ENCODE data around the gene PFN3.
"Not testable (repeated sequence)": the region's sequence is repeated elsewhere in the genome, so short reads cannot be mapped to it uniquely, and the experiment has no call there.

Gene PFN3

GRCh38 chr5:177361418-177362291, 38.8 kb downstream of the PFN3 start:
- no peak for DNase-seq (ENCODE audit: low read depth in 2 of 2)

- not testable (repeated sequence) for DNase-seq (ENCODE audit: low read depth in 2 of 2)
Observed at GRCh38 chr5:177360740-177361139, 39.7 kb downstream of the PFN3 start.

- no peak for DNase-seq (ENCODE audit: low read depth in 2 of 2)
Observed at GRCh38 chr5:177359860-177360259, 40.6 kb downstream of the PFN3 start.

- DNase-seq (ENCODE audit: low read depth in 2 of 2), result no peak
Observed at GRCh38 chr5:177359451-177359851, 41.0 kb downstream of the PFN3 start.

GRCh38 chr5:177358370-177358819, 42.1 kb downstream of the PFN3 start:
- no peak for DNase-seq (ENCODE audit: low read depth in 2 of 2)

- peak; percentile 40 to 51 for DNase-seq (ENCODE audit: low read depth in 2 of 2)
Observed at GRCh38 chr5:177357459-177358351, 42.8 kb downstream of the PFN3 start, which contains the start of gene RGS14. Gene RGS14 (plus strand): TSS chr5:177357924. CDS start chr5:177358025, 101 bp downstream.

GRCh38 chr5:177357146-177357458, 43.4 kb downstream of the PFN3 start:
- no peak for DNase-seq (ENCODE audit: low read depth in 2 of 2)

GRCh38 chr5:177356746-177357145, 43.7 kb downstream of the PFN3 start:
- no peak for DNase-seq (ENCODE audit: low read depth in 2 of 2)

- no peak for DNase-seq (ENCODE audit: low read depth in 2 of 2)
Observed at GRCh38 chr5:177355868-177356168, 44.6 kb downstream of the PFN3 start.

GRCh38 chr5:177355162-177355867, 45.1 kb downstream of the PFN3 start:
- no peak for DNase-seq (ENCODE audit: low read depth in 2 of 2)

GRCh38 chr5:177354711-177355110, 45.8 kb downstream of the PFN3 start:
- DNase-seq (ENCODE audit: low read depth in 2 of 2), result no peak

- DNase-seq (ENCODE audit: low read depth in 2 of 2), result no peak
Observed at GRCh38 chr5:177354256-177354655, 46.2 kb downstream of the PFN3 start.

- no peak for DNase-seq (ENCODE audit: low read depth in 2 of 2)
Observed at GRCh38 chr5:177353093-177353492, 47.4 kb downstream of the PFN3 start.

GRCh38 chr5:177351392-177352329, 48.8 kb downstream of the PFN3 start, which contains the start of gene LMAN2:
Gene LMAN2 (minus strand): TSS chr5:177351668. CDS start chr5:177351647, 21 bp downstream.
- DNase-seq (ENCODE audit: low read depth in 2 of 2), result peak; percentile 72 to 78

GRCh38 chr5:177350776-177351391, 49.6 kb downstream of the PFN3 start:
- DNase-seq (ENCODE audit: low read depth in 2 of 2), result no peak
